Hepatic stellate cell (primary cell): ENCODE data around the gene UTS2B.

Experiments
- DNase-seq: peaks from one replicate; pipeline ENCODE4 v3.0.0; 2011; ENCODE audit warnings: low spot score

UTS2B gene, protein sequence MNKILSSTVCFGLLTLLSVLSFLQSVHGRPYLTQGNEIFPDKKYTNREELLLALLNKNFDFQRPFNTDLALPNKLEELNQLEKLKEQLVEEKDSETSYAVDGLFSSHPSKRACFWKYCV

DNA sequence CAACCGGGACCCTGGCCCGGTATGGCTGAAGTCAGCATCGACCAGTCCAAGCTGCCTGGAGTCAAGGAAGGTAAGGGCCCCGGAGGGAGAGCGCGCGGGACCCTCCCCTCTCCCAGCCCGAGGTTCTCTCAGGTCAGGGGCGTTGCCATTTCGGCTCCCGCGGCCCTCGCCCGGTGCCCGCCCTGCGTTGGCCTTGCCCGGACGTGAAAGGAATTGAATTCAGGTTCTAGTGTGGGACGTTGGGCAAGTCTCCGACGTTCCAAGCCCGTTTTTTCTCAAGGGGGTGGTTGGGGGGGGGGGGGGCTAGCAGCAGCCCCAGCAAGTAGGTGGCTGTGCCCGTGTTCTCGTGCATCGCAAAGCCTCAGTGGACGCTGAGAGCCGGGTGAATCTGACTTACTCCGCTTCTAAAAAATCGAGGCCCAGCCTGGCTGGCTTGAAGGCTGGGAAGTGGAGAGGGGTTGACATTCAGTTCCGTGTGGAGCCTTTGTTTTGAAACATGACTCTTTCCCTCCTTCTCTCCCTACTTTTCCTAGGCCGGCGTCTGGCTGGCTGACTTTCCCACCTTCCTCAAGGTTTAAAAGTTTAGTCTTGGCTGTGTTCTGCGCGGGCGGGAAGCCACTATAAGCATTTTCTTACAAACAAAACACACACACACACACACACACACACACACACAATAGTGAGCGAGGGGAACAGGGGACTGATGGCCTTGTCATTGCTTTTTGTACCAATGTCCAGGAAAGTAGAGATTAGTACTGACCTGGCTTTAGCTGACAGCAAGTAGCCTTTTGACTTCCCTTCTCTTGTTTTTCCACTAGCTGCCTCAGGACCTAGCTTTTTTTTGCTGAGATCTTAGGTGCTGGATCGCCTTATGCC lies at the start of gene UTS2B:
UTS2B (minus strand) TSS at position 873 of the 876 bp plus-strand sequence. CDS start 48,337 bp downstream, outside the sequence.
- DNase-seq, result peak; percentile 55

DNA sequence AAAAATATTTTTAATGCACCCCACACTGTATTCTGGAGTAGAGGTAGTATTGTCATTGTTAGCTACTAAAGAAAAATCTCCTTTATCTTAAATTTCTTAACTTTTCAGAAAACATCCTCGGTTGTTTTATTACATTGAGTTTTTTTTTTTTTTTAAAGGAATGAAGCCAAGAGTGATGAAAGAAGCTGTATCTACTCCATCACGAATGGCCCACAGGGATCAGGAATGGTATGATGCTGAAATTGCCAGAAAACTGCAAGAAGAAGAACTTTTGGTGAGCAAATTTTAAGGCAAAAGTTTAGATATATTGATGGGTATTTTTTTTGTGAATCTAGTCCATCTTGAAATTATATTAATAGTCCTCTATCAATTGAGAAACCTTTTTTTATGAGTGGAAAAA lies 49.7 kb upstream of the UTS2B start:
- no peak for DNase-seq

DNA sequence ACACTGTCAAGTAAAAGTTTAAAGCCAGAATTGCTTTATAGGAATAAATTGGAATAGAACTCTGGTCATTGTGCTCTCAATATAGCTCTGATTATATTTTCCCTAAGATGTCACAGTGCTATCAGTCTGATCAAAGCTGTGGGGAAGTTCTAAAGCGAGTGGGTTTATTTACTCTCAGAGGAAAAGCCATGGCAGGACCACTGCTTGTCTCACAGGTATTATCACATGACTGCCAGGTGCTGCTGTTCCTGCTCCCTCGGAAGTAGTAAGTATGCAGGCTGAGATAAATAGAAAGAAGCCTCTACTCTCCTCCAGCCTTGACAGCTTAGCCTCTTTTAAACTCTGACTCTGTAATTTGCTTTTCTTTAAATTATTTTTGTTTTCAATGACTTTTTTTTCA lies 49.1 kb upstream of the UTS2B start:
- DNase-seq, result no peak

DNA sequence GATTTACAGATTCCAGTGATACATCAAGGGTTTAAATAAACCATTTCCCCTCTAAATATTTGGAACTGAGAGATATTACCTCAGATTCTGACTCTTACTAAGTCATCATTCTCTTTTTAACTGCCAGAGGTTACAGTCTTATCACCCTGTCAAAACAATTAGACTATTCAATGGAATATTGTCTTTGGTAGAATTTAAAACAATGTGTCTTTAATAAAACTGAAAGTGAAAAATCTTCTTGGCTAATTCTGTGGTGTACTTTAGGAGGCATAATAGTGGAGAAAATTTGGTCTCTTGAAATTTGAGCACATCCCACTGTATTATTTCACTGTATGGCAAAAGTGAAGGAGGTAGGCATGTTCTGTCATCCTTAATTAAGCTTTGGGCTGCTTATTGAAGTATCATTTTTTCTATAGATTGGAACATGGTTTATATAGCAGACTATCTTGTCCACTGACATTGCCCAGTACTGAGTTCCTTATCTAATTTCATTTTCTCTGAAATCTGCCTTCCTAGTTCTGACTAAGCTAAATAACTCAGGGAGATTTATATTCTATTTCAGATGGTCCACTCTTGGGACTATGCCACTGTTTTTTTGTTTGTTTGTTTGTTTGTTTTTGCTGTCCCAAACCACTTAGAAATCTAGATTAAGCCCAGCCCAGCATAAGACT lies 48.0 kb upstream of the UTS2B start:
- DNase-seq, result no peak

DNA sequence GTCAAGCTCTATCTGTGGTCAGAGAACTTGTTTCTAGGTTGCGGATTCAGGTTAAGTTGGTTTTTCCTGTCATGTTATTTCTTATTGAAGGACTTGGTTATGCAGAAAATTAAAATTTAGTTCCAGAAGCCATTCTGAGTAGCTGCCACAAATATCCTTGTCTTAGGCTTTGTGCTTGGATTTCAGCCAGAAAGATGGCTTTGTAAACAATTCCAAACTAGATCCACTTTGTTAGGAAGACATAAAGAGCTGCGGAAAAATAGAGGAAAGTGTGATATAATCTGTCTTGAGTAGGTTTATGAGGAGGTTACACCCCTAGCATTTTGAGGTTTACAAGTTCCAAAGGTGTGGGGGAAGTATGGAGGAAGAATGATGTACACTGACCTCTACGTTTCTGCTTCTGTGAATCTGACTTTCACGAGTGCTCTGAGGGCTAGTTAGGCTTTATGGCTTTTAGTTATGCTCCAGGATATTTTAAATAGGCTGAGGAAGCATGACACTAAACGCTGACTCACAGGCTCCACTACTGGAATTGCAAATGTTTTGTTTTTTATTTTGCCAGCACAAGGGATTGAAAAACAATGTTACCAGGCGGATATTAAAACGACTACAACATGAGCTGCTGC lies 46.3 kb upstream of the UTS2B start:
- DNase-seq, result peak; percentile 18

DNA sequence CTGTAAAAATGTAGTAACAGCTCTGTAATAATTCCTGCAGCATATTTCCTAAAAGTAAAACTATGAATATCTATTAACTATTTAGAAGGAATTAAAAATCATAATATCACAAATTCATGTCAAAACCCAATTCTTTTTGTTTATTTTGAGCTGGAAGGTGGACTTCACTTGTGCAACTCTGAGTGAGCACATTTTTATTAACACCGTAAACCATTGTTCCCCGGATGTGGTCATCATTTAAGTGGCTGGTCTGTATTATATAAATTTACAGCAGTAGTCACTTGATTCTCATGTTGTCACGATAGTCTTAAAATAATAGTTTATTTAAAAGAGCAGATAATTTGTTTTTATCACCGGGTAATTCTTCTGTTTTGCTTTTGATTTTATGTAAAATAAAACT lies 43.0 kb upstream of the UTS2B start:
- DNase-seq, result no peak

DNA sequence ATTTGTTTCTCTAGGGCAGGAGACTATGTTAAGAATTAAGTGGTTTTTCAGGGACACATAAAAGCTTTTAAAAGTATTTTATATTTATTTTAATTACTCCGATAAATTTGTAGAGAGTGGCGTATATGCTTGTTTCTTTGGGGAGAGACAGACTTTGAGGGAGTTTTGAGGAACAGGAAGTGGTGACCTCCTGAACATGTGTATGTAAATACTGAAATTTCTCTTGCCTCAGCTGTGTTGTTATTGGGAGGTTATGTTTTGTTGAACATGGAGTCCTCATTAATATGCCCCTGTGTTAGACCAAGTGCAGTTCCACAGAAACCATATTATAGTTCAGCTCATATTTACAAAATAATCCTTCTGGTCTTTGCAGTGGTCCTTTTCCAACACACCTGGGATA lies 41.8 kb upstream of the UTS2B start:
- DNase-seq, result no peak

DNA sequence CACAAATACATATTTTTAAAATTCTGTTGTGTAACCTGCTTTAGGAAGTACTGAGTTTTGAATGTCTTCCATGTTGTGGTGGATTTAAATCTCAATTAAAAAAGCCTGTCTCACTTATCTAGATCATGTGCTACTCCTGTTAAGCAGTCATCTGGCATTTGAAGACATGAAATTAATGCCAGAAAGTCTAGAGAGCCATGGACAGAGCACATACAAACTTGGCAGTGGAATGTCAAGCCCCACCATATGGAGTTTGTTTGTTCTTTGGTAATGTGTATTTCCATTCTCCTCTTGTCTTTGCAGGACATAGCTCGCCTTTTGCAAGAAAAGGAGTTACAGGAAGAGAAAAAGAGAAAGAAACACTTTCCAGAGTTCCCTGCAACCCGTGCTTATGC lies 39.3 kb upstream of the UTS2B start:
- no peak for DNase-seq

DNA sequence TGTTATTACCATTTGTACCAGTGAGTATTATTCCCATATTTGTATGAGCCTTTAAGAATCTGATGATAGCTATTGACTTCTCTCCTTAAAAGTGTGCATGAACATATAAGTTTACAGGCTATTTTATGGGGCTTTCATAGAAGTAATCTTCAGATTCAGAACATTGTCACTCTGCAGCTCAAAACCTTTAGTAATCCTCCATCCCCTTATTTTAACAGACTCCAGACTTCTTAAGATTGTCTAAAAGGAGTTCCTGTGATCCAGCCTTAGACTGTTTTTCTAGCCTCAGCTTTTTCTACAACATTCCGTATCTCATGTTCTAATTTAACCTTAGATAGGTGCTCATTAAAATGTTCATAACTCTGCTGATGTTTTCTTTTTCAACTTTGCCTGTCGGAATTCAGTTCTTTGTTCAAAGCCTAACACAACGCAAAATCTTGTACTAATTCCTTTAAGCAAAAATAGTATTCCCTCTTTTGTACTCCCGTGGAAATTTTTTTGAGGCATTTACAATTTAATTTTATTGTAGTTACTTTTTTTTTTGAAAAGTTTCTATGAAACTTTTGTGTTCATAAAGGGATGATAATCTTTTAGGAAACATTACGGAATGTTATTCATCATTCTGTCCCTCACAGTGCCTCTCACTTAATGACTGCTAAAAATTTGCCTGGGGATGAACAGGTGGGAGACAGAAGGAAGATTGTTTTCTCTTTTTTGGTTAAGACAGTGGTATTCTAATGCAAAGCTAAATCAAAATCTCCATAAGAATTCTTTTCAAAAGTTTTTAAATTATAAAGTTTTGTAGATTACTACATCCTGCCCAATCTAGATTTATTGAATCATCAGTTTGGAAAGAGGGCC lies 38.7 kb upstream of the UTS2B start:
- no peak for DNase-seq

DNA sequence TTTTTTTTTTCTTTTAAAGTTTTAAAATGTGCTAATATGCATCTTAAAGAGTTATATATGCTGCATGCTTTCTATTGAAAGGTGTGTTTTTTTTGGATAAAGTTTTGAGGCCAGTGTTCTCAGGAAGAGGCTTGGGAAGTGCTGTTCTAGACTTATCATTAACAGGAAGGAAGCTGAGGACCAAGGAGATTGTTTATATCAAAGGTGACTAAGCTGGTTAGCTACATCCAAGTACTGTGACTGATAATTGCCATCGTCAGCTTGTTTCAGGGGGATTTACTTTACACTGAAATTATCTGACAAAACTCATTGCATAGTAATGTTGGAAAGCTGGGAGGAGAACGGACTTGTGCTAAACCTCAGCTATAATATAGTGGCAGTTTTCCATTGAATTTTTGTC lies 36.3 kb upstream of the UTS2B start:
- no peak for DNase-seq

DNA sequence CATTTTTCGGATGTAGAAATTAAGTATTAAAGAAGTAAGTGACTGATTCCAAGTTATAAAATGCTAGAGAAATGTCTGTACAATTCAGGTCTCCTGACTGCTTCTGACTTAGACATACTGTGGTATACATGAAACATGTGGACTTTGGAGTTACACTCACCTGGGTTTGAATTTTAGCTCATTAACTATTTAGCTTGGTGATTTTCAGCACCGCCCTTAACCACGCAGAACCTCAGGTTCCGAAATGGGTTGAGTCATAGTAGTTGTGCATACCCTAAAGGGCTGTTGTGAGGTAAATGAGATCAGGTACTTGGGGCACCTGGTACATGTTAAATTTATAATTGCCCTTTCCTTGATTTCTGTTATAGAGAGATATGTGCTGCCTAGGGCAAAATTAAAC lies 32.9 kb upstream of the UTS2B start:
- no peak for DNase-seq

DNA sequence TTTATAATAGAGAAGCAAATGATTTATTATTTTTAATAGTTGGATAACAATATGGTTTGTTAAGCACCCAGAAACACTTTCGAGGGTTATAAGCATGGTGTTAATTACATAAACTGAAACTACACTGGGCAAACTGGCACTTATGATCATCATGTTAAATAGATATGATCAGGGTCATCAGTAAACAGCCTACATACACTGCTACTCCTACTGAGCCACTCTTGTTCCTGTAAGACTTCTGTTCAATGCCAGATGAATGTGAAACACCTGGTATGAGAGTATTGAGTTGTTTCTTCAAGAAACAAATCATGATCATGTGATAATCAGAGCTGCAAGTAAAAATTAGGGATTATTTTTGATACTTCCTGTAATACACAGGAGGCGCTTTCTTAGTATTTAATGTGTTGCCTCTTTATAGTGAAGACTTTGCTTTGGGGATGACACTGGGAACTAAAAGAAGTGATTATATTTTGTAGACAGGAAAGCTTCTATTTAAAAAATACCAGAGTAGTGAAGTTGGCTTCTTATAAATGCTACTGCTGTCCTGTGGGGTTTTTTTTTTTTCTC lies 32.3 kb upstream of the UTS2B start:
- no peak for DNase-seq

DNA sequence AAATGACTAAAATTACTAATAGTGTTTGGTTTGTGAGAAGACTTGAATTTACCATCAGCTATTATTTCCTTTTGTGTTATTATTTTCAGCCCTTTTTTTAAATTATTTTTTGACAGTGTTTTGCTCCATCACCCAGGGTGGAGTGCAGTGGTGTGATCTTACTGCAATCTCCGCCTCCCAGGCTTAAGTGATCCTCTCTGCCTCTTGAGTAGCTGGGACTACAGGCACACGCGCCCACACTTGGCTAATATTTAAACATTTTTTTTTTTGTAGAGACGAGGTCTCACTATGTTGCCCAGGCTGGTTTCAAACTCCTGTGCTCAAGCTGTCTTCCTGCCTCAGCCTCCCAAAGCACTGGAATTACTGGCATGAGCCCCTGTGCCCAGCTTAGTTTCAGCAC lies 31.7 kb upstream of the UTS2B start:
- DNase-seq, result no peak

DNA sequence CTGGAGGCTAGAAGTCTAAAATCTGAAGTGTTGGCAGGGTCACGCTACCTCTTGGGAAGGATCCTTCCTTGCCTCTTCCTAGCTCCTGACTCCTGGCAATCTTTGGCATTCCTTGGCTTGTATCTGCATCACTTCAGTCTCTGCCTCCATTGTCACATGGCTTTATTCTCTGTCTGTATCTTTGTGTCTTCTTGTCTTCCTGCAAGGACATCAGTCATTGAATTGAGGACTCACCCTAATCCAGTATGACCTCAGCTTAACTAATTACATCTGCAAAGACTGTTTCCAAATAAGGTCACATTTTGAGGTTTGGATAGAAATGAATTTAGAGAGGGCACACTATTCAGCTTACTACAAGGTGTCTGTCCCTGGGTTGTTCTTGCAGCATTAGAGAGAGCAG lies 31.1 kb upstream of the UTS2B start:
- no peak for DNase-seq

DNA sequence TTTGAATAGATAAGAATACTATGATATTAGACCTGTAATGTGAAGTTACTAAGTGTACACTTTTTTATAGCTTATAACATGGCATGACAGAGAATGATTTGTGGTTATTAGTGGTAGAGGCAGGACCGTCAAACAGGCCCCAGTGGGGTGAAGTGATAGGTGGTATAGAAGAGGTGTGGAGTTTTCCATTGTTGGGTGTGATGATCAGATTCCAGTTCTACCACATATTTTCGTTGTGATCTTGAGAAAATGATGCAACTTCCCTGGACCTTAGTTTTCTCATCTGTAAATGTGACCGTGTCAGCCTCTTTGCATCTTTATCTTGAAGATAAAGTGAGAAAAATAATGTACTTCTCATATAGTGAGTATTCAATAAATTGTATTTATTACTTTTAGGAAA lies 30.3 kb upstream of the UTS2B start:
- DNase-seq, result no peak

DNA sequence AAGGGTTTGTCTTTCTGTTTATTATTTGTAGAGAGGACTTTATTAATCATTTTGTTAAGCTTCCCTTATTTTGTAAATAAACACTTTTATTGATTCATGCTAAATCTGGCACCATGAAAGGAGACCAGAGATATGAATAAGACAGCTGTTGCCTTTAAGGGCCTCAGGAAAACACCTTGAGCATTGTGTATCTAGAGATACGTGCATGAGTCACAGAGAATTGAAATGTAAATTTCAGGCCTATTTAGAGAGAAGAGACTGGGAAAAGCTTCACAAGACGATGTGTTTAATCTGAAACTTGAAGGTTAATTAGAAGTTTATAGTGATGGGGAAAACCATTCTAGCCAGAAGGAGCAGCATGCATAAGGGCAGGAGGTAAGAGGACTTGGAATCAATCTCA lies 28.6 kb upstream of the UTS2B start:
- no peak for DNase-seq

DNA sequence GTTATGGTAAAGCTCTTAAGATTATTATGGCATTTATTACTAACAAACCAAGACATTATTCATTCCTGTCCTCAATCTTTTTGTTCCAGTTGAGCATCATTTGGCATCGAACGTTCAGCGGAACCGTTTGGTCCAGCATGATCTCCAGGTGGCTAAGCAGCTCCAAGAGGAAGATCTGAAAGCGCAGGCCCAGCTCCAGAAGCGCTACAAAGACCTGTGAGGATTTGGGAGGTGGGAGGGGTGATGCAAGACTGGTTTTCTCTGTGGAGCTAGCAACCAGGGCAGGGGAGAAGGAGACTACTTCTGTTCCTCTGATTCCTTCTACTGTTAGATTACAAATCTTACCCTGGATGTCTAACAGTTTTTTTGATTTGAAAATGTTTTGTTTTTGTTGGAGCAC lies 27.6 kb upstream of the UTS2B start:
- DNase-seq, result no peak

DNA sequence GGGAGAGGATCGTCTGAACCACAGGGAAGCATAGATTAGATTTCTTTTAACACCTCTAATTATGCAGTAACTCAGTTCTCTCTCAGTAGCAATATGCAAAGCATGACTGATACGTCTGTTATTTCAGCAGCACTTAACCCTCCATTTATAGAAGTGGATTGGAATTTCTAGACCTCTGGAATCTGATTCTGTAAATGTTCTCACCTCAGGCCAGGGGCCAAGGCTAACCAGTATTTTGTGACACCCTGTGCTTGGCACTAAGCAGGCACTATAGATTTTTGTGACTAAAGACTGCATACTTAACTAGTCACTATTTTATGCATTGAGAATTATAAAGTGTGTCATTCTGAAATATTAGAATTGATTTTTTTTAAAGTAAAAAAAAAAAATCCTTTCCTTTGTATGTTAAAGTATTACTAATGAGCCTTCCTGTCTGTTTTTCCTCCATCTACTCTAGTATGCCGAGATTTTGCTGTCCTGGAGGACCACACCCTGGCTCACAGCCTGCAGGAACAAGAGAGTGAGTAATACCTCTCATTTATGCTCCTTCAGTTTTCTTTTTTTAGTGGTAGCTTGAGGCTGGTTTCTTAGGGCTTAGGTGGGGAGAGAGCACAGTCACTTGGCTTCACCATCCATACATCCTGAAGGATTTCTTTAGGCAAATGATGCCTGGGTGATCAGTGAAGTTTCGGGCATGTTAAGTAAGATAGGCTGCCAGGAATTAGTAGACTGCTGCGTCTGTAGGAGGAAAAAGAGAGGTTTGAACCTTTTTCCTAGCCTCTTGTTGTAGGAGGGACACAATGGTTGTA lies 26.5 kb upstream of the UTS2B start:
- no peak for DNase-seq

DNA sequence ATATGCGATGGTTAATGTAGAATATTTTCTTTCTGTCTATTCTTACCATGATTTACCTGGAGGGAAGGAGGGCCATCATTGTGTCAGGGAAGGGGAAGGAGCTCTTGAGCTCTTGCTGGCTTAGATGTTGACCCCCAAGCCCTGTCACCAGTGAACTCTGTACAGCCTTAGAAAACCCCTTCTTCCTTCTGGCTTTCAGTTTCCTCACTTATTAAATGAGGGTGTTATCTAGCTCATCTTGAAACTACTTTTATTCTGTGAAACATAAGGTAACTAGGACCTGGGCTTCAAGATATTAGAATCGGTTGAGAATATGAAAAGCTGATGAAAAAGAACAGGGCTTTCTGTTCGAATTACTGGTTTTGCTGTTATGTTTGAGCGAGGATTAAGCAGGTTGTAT lies 25.1 kb upstream of the UTS2B start:
- DNase-seq, result no peak

DNA sequence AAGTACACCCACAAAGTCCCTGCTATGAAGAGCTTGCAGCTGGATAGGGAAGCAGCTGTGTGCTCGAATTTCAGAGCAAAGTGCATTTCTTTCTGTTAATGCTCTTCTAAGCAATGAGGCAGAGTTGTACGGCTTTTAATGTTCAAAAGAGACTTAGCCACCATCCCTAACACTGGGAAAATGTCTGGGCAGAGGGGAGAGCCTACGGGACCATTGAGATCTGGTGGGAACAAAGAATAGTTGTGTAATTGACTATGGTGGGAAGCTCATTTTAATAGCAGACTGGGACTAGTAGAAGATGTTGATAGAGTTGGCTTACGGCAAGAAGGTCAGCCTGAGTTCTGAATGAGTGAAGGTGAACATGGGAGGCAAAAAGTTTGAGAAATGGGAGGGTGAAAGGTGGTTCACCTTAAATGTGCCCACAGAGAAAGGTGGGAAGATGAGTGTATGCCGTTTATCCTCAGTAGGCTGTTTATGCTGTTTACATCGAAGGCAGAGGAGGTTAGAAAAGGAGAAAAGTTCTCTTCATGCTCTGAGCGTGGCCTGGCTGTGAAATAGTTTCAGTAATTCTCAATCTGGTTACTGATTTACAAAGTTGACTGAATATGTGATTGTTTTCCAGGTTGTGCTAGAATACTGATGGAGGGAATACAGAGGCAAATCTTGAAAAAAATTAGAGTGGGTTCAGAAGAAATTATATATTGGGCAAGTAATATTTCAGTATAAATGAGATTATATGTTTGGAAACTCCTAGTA lies 22.9 kb upstream of the UTS2B start:
- no peak for DNase-seq
